Psoas muscle (tissue), 8 donors: Measurements from ENCODE around the gene TMEM273. TPM values are rescaled to one million over a fixed set of nuclear protein-coding genes. Genes with fewer than 3 reads are reported as not detected.

Source experiments
- ATAC-seq, 4 donors: fragments of 200-7000 bp; cut with Tn5 transposase; one replicate each; pipeline ENCODE4 v1.9.1; 2020; ENCODE audit warnings: moderate library complexity in 3 of 4, mild to moderate bottlenecking in 2 of 4
- DNase-seq, 2 donors: peaks; one replicate each; pipeline ENCODE4 v3.0.0-alpha.2; 2020
- H3K27ac ChIP-seq: fragments of 200-600 bp; one replicate; pipeline ENCODE4 v1.8.0; 2022
- H3K27me3 ChIP-seq, 3 donors: fragments of 200-600 bp in 1 of 3; one replicate each; pipeline versions ENCODE4 v1.6.1 to v1.8.0; 2013 to 2022; ENCODE audit warnings: low read length in 2 of 3, mild to moderate bottlenecking in 2 of 3, moderate library complexity in 1 of 3; ENCODE audit not compliant: insufficient read depth in 3 of 3
- H3K36me3 ChIP-seq, 2 donors: fragments of 200-600 bp in 1 of 2; one replicate each; pipeline versions ENCODE4 v1.6.1 to v1.8.0; 2013 to 2022; ENCODE audit warnings: low read depth in 1 of 2, mild to moderate bottlenecking in 1 of 2, moderate library complexity in 1 of 2; ENCODE audit not compliant: insufficient read depth in 1 of 2
- H3K4me1 ChIP-seq: fragments of 200-600 bp; one replicate; pipeline ENCODE4 v1.8.0; 2022
- H3K4me3 ChIP-seq: fragments of 200-600 bp; one replicate; pipeline ENCODE4 v1.8.0; 2022; ENCODE audit warnings: mild to moderate bottlenecking
- H3K9me3 ChIP-seq: fragments of 200-600 bp; one replicate; pipeline ENCODE4 v1.8.0; 2022
- WGBS, 3 donors: extraction: QIAGEN DNeasy Blood & Tissue Kit; methylation state at CpG; one replicate each; pipeline versions ENCODE4 v1.1.6 to v1.1.7; 2013; 5-methylcytosine and 5-hydroxymethylcytosine counted together
- intact Hi-C, 2 donors: fragments of 100-400 bp; cut with DNase I; formaldehyde crosslinking; loops; one replicate each; pipeline versions ENCODE4 v1.11.0 to v1.14.2; 2022
- polyA plus RNA-seq, 3 donors: library from polyadenylated mRNA; stranded (reverse); fragments of 200-250 nt; gene quantifications; one replicate each; pipeline ENCODE4 v1.2.3, GENCODE V29; 2013
- total RNA-seq, 4 donors: library from RNA; stranded (reverse); fragmentation: NEBNext Ultra II Directional in 2 of 4; extraction: Animal tissue kit (Norgen Biotek cat#: 25700) in 2 of 4; gene quantifications; one replicate each; pipeline versions ENCODE4 v1.2.1 to v1.2.4, GENCODE V29; 2021 to 2023
- TF ChIP-seq, protein P1 (sequence below): fragments of 200-600 bp; IDR thresholded peaks from one replicate; pipeline ENCODE4 v1.8.0; 2022; ENCODE audit warnings: antibody characterized with exemption
- donor health status: healthy with polysubstance abuse.
- donor health status: DM: no; HTN: no; CAD: no; lungs with moderate emphysema.
- donor health status: Bipolar disorder and iron deficiency.
- donor health status: healthy.
- donor health status: DM: yes; HTN: yes; CAD: no.
- donor health status: DM: no; HTN: no; CAD: no.
- donor health status: DM: no; HTN: no; CAD: no.
- donor health status: DM: yes; HTN: yes; CAD: no.

The TMEM273 gene
- total and polyA plus RNA-seq, 7 donors, result 3.5 to 12.0 (median 7.7) TPM

DNA sequence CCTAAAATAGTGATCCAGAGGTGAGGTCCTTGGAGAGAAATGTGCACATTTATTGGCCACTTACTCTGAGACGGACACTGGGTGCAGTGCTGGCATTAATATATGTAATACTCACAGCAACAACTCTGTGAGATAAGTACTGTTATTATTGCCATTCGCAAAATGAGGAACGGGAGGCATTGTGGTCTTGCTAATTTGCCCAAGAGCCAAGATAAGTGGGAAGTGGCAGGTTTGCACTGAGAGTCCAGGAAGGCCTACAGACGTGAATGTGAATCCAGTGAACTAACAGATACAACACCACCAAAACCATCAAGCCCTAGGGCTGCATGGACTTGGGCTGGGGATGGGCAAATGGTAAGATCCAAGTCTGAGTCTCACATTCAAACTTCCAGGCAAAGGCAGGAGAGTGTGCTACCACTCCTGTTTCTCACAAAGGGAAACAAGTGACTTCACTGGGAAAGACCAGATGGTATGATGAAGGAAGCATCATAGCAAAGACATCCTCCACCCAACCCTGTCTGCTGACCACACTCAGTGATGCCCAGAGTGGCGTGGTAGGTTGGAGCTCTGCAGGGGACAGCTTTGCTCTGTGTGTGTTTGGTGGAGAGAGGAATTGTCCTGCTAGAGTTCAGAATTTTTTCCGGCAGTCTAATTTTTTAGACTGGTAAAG is 19.2 kb downstream of the TMEM273 start:
- Histone ChIP-seq H3K9me3 (no peaks in the 10 kb centered on the region), H3K27ac (no peak overlapping the region), H3K27me3 (no peaks in the 10 kb centered on the region), H3K4me3 (no peak overlapping the region), H3K4me1 (no peaks in the 10 kb centered on the region), H3K36me3 (no peaks in the 10 kb centered on the region)
- WGBS, 3 donors, result 85 to 94% (median 89%) methylated on average over 6 of the region's 6 CpGs
- TF ChIP-seq, protein P1, sequence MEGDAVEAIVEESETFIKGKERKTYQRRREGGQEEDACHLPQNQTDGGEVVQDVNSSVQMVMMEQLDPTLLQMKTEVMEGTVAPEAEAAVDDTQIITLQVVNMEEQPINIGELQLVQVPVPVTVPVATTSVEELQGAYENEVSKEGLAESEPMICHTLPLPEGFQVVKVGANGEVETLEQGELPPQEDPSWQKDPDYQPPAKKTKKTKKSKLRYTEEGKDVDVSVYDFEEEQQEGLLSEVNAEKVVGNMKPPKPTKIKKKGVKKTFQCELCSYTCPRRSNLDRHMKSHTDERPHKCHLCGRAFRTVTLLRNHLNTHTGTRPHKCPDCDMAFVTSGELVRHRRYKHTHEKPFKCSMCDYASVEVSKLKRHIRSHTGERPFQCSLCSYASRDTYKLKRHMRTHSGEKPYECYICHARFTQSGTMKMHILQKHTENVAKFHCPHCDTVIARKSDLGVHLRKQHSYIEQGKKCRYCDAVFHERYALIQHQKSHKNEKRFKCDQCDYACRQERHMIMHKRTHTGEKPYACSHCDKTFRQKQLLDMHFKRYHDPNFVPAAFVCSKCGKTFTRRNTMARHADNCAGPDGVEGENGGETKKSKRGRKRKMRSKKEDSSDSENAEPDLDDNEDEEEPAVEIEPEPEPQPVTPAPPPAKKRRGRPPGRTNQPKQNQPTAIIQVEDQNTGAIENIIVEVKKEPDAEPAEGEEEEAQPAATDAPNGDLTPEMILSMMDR, result no peak
- no peak for DNase-seq
- intact Hi-C loops, result loop anchor here in 1 of 2 donors (5.0 kb wide), 1 partner anchor 512 kb away; no protein-coding TSS in a partner anchor
- ATAC-seq, result no peak

DNA sequence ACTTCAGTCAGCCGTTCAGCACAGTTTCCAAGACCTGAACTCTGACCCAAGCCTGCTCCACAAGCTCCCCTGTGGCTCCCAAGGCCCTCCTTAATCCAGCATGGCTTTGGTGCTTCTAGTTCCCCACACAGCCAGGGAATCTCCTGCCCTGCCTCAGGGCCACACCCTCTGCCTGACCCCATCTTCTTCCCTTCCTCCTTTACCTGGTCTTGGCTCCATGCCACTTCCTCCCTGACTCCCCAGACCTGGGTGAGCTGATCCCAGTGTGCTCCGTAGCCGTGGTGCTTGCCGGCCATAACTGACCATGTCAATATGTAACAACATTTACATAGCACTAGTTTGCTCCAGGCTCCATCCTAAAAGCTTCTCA is 20.0 kb downstream of the TMEM273 start:
- ATAC-seq (no peak), DNase-seq (no peak)
- intact Hi-C loops, result loop anchor here in 1 of 2 donors (5.0 kb wide), 1 partner anchor 511 kb away; no protein-coding TSS in a partner anchor
- H3K27ac ChIP-seq, result no peak overlapping the region
- no peaks in the 10 kb centered on the region for H3K36me3 ChIP-seq
- no peaks in the 10 kb centered on the region for H3K4me1 ChIP-seq
- H3K4me3 ChIP-seq, result no peak overlapping the region
- TF ChIP-seq, protein P1, result no peak
- no peaks in the 10 kb centered on the region for H3K27me3 ChIP-seq
- no peaks in the 10 kb centered on the region for H3K9me3 ChIP-seq
- WGBS, 3 donors, result 82 to 85% (median 84%) methylated on average over 4 of the region's 4 CpGs

DNA sequence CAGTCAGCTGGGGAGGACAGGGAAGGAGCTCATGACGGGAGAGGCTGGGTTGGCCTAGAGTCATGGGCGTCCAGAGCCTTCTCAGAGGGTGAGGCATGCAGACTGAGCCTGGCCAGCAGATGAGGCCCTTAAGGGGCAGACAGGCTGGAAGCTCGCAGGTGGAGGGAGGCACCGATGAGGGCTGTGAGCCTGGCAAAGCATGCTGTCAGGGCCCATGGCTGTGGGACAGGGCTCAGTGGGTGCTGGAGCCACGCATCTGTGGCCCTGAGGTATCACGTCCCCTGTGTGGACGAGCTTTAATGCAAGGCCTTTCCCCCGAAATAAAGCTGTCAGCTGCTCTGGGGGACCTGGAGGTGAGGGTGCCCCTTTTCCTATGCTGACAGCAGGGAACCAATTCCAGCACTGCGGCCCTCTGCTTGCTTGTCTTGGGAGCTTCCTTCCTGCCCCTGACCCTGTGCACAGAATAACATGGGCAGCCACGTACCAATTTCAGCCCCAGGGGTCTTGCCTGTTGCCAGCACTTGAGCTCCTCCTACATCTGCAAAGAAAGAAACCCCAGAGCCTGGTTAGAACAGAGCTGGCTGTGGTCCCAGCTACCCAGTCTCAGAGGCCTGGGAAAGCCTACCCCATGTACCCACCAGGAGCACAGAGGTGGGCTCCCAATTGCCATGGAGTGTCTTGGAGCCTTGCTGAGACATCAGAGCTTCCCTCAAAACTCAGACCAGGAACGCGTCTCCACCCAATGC is 20.6 kb downstream of the TMEM273 start:
- no peak for ATAC-seq
- no peak overlapping the region for H3K27ac ChIP-seq
- intact Hi-C loops, result loop anchor here in 1 of 2 donors (5.0 kb wide), 1 partner anchor 510 kb away; no protein-coding TSS in a partner anchor
- 88 to 91% (median 88%) methylated on average over 12 of the region's 12 CpGs for WGBS, 3 donors
- TF ChIP-seq, protein P1, result no peak
- no peaks in the 10 kb centered on the region for H3K27me3 ChIP-seq
- no peaks in the 10 kb centered on the region for H3K4me1 ChIP-seq
- no peaks in the 10 kb centered on the region for H3K9me3 ChIP-seq
- no peaks in the 10 kb centered on the region for H3K36me3 ChIP-seq
- no peak for DNase-seq
- H3K4me3 ChIP-seq, result no peak overlapping the region

DNA sequence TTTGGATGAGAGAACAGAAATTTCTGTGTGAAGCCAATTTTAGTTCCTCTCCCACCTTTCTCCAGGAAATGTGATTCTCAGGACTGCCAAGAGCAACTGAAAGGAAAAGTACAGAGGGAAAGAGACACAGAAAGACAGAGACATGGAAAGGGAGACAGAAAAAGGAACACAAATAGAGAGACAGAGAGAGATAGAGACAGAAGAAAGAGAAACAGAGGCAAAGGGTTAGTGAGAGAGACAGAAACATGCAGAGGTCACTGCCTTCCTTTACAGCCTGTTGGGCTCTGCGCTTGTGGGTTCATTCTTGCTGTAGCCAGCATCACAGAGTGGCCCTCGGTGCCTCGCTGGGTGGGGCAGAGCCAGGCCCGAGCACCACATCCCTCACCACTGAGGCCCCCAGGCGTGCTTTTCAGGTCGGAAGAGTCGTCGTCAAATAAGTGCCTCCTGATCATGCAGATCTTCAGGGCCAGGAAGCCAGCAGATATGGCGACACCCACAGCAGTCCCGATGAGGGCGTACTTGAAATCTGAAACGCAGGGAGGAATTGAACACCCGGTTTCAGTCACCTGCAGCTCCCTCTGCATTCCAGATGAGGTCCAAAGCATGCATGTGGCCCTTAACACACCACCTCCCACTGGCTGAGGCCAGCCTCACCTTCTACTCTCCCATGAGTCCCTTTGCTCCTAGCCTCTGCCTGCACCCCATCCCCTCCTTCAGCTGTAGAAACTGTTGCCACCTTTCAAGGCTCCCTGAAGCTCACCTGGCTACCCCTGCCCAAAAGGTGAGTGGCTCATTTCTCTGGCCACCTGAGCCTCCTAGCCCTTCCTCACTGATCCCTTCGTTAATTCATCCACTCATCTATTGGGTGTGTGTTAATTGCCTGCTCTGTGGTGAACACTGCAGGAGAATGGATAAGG is 21.4 kb downstream of the TMEM273 start:
- H3K4me1 ChIP-seq, result no peaks in the 10 kb centered on the region
- TF ChIP-seq, protein P1, result no peak
- 79 to 83% (median 81%) methylated on average over 14 of the region's 14 CpGs for WGBS, 3 donors
- H3K27ac ChIP-seq, result no peak overlapping the region
- intact Hi-C loops, result loop anchor here in 1 of 2 donors (5.0 kb wide), 1 partner anchor 509 kb away; no protein-coding TSS in a partner anchor
- H3K36me3 ChIP-seq, result no peaks in the 10 kb centered on the region
- ATAC-seq (no peak), DNase-seq (no peak)
- H3K9me3 ChIP-seq, result no peaks in the 10 kb centered on the region
- no peak overlapping the region for H3K4me3 ChIP-seq
- H3K27me3 ChIP-seq, result no peaks in the 10 kb centered on the region
